Omental fat pad (tissue), 4 donors: Measurements from ENCODE around the gene FAM170B. TPM values are rescaled to one million over a fixed set of nuclear protein-coding genes. Genes with fewer than 3 reads are reported as not detected.
A peak's percentile ranks its signal among the peaks of the same experiment; 100 is the strongest.

ENCODE experiments used
- ATAC-seq: fragments of 150-250 bp; one replicate; pipeline ENCODE4 v1.9.1; 2016; ENCODE audit warnings: mild to moderate bottlenecking, moderate library complexity; ENCODE audit not compliant: low FRiP score
- DNase-seq: peaks from one replicate; pipeline ENCODE4 v3.0.0-alpha.2; 2019; ENCODE audit warnings: low spot score
- total RNA-seq, 4 donors: library from RNA; depleted of rRNA; stranded (reverse); fragments of >200 nt; gene quantifications; one replicate each; pipeline ENCODE4 v1.1.0, GENCODE V29; 2016
- TF ChIP-seq, protein P1 (sequence below), 3 donors: fragments of 450-650 bp; IDR thresholded peaks; one replicate each; pipeline ENCODE4 v1.5.1; 2016 to 2017; ENCODE audit warnings: antibody characterized with exemption in 3 of 3, mild to moderate bottlenecking in 3 of 3, moderate library complexity in 2 of 3

Gene FAM170B
- total RNA-seq, 4 donors from 2014 or later = not detected

DNA sequence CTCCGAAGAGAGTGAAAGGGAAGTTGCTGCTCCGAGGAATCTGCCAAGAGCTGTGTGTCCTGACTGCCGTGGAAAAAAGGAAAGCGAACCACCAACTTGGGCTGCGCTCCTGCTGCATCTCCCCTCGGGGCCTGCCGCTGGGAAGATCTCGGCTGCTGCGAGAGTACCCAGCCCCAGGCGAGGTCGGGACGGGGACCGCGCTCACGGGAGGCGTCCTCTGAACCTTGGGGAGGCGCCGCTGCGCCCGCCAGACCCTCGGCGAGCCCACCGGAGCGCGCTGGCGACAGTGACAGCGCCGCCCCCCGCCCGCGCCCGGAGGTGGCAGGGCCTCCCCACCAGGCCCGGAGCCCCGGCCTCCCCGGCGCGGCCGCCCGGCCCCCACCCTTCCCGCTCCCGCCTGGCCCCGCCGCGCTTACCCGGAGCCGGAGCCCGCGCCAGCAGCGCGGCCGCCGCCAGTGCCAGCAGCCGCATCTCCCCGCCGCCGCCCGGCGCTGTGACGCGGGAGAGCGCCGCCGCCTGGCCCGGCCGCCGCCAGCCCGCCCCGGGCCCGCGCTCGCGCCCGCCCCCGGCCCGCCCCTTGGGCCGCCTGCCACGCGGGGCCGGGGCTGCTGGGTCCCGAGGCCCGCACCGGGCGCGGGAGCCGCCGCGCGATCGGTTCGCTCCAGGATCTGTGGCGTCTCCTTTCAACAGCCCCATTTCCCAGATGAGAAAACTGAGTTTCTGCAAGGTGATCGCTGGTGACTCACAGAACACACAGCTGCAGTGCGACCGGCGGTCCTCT is 18.6 kb downstream of the FAM170B start, which contains the start of gene VSTM4:
VSTM4 (minus strand) TSS at position 508 of the 781 bp plus-strand sequence; CDS start at position 471, 37 bp downstream.
- TF ChIP-seq, protein P1, sequence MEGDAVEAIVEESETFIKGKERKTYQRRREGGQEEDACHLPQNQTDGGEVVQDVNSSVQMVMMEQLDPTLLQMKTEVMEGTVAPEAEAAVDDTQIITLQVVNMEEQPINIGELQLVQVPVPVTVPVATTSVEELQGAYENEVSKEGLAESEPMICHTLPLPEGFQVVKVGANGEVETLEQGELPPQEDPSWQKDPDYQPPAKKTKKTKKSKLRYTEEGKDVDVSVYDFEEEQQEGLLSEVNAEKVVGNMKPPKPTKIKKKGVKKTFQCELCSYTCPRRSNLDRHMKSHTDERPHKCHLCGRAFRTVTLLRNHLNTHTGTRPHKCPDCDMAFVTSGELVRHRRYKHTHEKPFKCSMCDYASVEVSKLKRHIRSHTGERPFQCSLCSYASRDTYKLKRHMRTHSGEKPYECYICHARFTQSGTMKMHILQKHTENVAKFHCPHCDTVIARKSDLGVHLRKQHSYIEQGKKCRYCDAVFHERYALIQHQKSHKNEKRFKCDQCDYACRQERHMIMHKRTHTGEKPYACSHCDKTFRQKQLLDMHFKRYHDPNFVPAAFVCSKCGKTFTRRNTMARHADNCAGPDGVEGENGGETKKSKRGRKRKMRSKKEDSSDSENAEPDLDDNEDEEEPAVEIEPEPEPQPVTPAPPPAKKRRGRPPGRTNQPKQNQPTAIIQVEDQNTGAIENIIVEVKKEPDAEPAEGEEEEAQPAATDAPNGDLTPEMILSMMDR (IDR thresholded peaks at IDR 0.05) = no peak
- ATAC-seq (peak; percentile 78), DNase-seq (no peak)

DNA sequence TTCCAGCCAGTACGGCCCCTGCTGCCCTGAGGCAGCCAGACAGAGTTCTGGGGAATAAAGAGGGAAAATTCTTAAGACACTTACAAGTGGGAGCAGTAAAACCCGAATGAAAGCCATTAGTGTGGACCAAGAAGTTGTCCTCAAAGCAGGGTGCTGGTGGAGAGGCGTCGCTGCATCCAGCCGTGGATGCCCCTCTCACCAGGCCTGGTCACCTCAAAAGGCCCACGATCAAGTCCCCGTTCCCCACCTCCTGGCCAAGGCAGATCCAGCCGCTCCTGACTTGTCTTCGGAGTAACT is 19.2 kb downstream of the FAM170B start:
- ATAC-seq = no peak
- TF ChIP-seq, protein P1 (IDR thresholded peaks at IDR 0.05) = no peak
- no peak for DNase-seq

DNA sequence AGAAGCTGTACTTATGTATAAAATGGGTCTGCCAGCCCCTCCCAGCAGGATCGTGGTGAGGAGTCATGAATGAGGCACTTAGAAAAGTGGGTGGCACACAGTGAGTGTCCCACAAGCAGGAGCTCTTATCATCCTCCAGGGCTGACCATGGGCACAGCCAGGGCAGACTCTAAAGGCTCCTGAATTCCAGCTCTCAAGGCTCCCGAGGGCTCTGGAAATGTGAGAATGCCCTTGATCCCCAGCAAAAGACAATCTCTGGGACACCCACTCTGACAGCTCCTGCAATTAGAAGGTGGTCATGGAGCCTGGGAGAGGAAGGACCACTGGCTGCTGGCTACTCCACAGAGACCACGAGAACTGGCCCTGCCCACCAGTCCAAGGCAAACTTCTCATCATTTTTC is 20.1 kb downstream of the FAM170B start:
- no peak for ATAC-seq
- TF ChIP-seq, protein P1 (IDR thresholded peaks at IDR 0.05) = no peak
- DNase-seq = no peak

- DNase-seq = no peak
- TF ChIP-seq, protein P1 (IDR thresholded peaks at IDR 0.05) = no peak
- ATAC-seq = no peak
These were observed 21.0 kb downstream of the FAM170B start for GRCh38 chr10:49112851-49113250.

DNA sequence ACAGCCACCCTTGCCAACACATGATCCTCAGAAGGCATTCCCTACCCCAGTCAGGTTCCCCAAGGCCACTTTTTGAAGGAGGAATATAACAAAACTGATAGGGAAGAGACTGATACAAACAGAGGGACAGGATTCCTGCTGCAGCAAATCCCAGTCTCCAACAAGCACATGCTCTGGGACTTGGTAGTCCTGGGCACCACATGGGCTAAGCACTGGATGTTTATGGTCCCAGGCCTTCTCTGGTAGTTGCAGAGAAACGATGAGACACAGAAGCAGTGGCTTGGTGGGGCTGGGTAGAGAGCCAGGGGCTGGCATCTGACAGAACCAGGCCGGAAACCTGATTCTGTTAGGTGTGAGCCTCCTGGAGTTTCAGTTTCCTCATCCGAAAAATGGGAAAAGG is 21.7 kb downstream of the FAM170B start:
- TF ChIP-seq, protein P1 (IDR thresholded peaks at IDR 0.05) = no peak
- ATAC-seq (no peak), DNase-seq (no peak)

GRCh38 chr10:49111320-49111698 is 22.5 kb downstream of the FAM170B start:
- DNase-seq (no peak), ATAC-seq (no peak)
- TF ChIP-seq, protein P1 (IDR thresholded peaks at IDR 0.05) = no peak

GRCh38 chr10:49110684-49111319 is 23.0 kb downstream of the FAM170B start:
- TF ChIP-seq, protein P1 (IDR thresholded peaks at IDR 0.05) = no peak
- DNase-seq (no peak), ATAC-seq (no peak)
